GM21717 (cell line): ENCODE measurements around the gene RABL2A.
"Not testable (repeated sequence)": the region's sequence is repeated elsewhere in the genome, so short reads cannot be mapped to it uniquely, and the experiment has no call there.

Source experiments
- ATAC-seq: cut with Tn5 transposase; IDR thresholded peaks from one replicate; pipeline ENCODE4 v1.9.1; 2021; ENCODE audit warnings: mild to moderate bottlenecking, moderate library complexity; ENCODE audit not compliant: unreplicated experiment

The RABL2A gene

DNA sequence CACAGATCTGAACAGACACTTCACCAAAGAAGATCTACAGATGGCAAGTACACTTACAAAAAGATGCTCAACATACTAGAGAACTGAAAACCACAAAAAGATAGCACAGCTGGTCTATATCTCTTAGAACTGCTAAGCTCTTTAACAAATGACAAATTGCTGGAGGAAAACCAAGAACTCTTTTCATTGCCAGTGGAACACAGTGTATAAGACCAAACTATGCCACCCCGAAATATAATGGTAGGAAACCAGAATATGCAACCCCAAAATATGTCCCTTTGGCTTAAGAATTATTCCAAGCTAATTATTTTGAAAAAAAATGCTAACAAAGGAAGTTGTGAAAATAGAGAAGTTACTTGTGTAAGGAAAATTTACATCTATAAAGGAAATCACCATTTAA, 21.0 kb upstream of the RABL2A start:
- not testable (repeated sequence) for ATAC-seq

DNA sequence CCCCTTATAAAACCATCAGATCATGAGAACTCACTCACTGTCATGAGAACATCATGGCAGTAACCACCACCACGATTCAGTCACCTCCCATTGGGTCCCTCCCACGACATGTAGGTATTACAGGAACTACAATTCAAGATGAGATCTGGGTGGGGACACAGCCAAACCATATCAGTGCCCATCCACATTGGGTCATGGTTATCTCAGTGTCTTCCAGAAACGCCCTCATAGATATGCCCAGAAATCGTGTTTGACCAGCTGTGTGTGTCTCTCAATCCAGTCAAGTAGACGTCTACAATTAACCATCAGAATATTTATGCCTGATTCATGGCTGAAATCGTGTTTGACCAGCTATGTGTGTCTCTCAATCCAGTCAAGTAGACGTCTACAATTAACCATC, 17.2 kb upstream of the RABL2A start:
- ATAC-seq, result not testable (repeated sequence)

DNA sequence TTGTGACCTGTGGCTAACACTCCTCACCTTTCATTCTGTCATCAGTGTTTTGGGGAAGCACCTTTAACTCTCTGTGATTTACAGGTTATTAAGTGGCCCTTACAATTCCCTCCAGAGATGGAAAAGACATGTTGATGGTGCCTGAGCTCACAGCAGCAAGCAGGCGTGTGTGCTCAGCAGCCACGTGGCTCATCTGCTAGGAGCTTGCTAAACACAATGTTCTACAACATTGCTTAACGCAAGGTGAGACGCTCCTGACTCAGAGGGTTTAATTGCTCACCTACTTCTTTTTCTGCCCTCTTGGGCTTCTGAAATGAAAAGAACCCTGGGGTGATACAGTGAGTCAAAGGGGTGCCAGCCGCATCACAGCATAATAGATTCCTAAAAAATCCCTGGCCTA, 6.1 kb upstream of the RABL2A start:
- not testable (repeated sequence) for ATAC-seq

DNA sequence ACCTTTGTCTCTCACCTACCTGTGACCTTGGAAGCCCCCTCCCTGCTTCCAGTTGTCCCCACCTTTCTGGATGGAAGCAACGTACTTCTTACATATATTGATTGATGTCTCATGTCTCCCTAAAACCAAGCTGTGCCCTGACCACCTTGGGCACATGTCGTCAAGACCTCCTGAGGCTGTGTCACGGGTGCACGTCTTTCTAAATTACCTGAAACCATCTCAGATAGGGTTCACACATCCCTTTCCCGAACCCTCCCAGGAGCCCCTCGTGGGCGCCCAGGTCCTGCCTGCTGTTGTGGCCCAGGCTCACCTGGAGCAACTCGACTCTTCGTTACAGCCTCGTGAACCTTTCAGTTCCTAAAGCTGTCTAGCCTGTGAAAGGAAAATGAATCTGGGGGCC, 1.2 kb upstream of the RABL2A start:
- ATAC-seq, result not testable (repeated sequence)

DNA sequence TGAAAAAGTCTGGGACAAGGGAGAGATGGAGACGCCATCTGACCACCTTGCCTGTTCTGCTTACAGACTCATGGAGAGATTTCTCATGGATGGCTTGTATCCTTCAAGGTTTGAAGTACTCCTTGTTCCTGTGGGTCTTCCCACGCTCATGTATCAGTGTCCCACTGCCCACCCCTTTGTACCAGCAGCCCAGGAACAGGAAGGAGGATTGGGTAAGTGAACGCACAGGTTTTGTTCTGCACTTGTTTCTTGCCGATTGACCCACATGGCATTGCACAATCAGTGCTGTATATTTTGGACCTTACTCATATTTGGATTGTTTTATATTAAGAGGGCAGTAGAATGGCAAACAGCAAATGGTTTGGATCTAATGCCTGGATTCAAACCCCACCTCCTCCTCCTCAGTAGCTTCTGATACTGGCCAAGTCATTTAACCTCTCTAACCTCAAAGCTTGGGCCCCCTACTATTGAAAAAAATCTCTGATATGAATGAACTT, 5.8 kb downstream of the RABL2A start:
- ATAC-seq, result not testable (repeated sequence)

DNA sequence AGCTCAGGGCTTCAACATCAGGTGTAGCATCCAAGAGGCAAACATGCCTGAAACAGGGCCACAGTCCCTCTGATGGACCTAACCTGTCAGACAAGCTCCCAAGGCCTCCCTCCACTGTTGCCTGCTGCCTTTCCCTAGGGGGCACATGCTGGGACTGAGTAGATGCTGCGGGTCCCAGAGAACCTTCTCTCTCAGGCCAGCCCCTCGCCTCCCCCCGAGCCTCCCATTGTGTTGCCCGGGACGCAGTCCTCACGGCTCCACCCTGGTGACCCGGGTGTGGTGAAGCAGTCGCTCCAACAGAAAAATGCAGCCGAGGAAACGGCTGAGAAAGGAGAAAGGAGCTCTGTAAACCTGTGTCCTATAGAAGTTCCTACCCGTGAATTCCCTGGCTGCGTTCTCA, 8.3 kb downstream of the RABL2A start:
- not testable (repeated sequence) for ATAC-seq

DNA sequence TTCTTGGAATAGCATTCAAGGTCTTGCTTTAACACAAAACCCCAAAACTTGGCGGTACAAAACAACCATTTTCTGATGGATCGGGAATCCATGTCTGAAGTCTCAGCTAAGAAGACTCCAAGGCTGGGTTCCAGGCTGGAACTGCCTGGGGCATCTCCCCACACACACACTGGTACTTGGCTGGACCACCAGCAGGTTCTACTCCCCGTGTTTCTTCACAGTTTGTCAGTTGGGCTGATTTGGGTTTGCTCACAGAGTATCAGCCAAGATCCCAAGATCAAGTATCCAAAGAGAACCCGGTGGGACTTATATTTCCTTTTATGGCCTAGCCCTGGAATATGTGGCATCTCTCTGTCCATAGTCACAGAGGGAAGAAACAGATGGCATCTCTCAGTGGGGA, 9.2 kb downstream of the RABL2A start:
- ATAC-seq, result not testable (repeated sequence)

DNA sequence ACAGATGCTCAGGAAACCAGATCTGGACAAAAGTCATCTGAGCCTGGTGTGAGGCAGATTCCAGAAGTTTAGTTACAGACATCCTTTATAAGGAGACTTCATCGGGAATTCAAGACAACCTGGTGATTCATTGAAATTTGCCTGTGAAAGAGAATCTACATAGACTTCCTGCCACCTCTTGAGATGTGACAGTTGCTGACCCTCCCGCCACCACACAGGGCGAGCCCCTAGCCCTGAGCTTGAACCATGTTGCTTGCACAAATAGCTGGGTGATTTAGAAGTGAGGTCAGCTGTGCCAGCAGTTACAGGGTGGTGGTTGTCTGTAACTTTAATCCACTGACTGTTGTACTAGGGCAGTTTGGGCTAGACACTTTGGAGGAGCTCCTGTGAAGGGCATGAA, 11.0 kb downstream of the RABL2A start:
- not testable (repeated sequence) for ATAC-seq

DNA sequence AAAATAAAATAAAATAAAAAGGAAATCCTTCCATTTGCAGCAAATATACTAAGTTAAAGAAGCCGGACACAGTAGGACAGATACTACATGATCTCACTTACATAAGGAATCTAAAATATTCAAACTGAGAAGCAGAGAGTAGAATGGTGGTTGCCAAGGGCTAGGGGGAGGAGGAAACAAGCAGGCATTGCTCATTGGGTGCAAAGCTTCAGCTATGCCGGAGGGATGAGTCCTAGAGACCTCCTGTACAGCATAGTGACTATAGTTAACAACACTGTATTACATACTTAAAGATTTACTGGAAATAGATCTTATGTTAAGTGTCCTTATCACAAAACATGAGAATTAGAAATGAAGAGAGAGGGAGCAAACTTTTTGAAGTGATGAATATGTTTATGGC, 19.2 kb downstream of the RABL2A start:
- ATAC-seq, result not testable (repeated sequence)

DNA sequence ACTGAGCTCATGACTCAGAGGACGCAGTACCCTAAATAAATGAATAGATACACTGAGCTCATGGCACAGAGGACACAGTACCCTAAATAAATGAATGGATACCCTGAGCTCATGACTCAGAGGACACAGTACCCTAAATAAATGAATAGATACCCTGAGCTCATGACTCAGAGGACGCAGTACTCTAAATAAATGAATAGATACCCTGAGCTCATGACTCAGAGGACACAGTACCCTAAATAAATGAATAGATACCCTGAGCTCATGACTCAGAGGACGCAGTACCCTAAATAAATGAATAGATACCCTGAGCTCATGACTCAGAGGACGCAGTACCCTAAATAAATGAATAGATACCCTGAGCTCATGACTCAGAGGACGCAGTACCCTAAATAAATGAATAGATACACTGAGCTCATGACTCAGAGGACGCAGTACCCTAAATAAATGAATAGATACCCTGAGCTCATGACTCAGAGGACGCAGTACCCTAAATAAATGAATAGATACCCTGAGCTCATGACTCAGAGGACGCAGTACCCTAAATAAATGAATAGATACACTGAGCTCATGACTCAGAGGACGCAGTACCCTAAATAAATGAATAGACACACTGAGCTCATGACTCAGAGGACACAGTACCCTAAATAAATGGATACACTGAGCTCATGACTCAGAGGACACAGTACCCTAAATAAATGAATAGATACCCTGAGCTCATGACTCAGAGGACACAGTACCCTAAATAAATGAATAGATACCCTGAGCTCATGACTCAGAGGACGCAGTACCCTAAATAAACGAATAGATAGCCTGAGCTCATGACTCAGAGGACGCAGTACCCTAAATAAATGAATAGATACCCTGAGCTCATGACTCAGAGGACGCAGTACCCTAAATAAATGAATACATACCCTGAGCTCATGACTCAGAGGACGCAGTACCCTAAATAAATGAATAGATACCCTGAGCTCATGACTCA, 24.1 kb downstream of the RABL2A start:
- not testable (repeated sequence) for ATAC-seq

DNA sequence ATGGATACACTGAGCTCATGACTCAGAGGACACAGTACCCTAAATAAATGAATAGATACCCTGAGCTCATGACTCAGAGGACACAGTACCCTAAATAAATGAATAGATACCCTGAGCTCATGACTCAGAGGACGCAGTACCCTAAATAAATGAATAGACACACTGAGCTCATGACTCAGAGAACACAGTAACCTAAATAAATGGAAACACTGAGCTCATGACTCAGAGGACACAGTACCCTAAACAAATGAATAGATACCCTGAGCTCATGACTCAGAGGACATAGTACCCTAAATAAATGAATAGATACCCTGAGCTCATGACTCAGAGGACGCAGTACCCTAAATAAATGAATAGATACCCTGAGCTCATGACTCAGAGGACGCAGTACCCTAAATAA, 25.5 kb downstream of the RABL2A start:
- ATAC-seq, result not testable (repeated sequence)

DNA sequence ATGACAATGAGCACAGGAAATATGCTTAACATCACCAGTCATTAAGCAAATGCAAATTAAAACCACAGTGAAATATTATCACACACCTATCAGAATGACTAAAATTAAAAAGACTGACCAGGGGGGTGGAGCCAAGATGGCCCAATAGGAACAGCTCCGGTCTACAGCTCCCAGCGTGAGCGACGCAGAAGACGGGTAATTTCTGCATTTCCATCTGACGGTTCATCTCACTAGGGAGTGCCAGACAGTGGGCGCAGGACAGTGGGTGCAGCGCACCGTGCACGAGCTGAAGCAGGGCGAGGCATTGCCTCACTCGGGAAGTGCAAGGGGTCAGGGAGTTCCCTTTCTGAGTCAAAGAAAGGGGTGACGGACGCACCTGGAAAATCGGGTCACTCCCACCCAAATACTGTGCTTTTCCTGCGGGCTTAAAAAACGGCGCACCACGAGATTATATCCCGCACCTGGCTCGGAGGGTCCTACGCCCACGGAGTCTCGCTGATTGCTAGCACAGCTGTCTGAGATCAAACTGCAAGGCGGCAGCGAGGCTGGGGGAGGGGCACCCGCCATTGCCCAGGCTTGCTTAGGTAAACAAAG, 29.1 kb downstream of the RABL2A start:
- not testable (repeated sequence) for ATAC-seq

DNA sequence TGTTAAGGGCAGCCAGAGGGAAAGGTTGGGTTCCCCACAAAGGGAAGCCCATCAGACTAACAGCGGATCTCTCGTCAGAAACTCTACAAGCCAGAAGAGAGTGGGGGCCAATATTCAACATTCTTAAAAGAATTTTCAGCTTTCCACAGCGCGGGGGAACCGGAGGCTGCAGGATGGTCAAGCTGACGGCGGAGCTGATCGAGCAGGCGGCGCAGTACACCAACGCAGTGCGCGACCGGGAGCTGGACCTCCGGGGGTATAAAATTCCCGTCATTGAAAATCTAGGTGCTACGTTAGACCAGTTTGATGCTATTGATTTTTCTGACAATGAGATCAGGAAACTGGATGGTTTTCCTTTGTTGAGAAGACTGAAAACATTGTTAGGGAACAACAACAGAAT, 30.7 kb downstream of the RABL2A start:
- ATAC-seq, result not testable (repeated sequence)

DNA sequence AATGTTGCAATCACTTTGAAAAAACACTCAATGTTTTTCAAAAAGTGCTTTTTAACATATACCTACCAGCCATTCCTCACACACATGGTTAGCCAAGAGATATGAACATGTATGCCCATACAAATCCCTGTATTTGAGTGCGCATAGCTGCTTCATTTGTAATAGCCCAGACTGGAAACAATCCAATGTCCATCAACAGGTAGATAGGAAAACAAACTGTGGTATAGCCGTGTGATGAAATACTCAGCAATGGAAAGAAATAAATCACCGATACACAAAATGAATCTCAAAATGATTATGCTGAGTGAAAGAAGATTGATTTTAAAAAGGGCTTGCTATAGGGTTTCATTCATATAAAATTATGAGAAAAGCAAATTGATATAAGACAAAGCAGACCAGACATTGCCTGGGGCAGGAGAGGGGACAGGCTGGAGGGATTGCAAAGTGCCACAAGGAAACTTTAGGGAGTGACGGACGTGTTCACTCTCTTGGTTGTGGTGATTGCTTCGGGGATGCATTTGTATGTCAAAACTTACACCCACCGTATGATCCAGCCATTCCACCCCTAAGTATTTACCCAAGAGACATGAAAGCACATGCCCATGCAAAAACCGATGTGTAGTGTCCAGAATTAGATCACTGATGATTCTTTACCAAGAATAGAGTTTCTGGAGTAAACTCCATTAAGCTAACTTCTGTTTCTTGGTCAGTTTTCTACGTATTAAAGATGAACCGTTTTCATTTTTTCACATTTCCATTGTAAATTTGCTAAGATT, 36.4 kb downstream of the RABL2A start:
- not testable (repeated sequence) for ATAC-seq

DNA sequence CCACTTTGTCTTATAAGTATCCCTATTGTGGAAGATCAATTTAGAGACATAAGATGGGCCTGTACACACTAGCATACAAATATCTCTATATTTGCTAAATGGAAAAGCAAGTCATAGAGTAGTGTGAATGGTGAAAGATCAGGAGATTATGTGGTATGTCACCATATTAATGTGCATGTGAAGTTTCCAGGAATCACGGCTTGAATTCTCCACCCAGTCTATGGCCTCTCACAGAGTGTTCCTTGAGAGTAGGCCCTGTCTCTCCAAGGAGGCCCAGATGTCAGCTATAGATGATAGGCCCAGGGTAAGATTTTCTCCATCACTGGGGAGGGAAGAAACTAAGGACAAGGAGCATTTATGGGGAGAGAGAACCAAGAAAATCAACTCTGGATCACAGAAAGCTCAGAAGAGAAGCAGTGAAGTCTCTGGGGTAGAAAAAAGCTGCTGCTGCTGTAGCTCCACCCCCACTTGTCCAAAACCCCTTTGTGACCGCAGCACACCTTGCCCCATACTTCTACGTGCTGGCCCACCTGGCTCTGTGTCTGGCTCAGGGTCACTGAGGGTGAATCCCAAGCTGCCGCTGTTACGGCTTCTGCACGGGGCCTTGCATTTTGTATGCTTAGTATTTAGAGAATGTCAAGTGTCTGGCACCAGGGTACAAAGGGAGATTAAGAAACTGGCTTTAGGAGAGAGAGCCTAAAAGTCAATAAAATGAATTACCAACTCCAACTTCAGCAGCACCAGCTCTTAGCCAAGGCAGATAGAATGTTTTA, 37.9 kb downstream of the RABL2A start:
- ATAC-seq, result not testable (repeated sequence)

DNA sequence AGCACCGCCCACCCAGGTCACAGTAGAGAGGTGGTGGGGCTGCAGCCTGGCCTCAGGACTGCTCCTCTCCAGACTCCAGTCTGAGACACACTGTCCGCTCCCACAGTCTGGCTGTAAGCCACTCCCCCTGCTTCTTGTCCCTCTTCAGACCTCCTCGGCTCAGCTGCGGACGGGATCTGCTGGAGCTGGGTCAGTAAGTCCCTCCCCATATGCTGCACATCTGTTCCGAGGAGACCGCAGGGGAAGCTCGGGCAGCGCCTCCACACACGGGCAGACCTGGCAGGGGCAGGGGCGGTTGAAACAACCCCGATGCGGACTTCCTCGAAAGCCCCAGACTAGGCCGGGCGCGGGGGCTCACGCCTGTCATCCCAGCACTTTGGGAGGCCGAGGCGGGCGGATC, 41.9 kb downstream of the RABL2A start:
- not testable (repeated sequence) for ATAC-seq

DNA sequence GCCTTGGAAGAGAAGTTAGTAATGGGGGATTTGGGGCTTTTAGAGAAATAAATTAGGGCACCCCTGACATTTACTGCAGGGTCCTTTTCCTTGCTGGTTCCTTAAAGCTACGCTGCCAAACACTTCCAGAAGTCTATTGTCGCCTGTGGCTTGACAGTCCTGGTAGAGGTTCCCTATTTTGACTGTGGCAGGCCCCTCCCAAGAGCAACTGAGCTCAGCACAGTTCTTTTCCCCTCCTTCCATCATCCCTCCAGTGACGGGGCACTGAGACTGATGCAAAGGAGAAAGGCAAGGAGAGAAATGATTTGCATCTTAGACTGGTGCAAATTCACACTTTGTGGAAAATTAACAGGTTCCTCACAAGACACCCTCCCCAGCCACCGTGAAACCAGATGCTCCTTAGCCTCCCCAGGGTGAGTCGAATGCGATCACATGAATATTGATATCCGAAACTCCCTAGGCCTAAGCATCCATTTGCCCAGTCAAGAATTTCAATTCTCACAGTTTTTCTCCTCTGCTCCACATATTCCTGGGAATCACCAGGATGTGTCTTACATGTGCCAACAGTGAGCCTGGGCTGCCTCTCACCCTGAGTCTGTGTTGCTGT, 45.4 kb downstream of the RABL2A start:
- ATAC-seq, result no peak

DNA sequence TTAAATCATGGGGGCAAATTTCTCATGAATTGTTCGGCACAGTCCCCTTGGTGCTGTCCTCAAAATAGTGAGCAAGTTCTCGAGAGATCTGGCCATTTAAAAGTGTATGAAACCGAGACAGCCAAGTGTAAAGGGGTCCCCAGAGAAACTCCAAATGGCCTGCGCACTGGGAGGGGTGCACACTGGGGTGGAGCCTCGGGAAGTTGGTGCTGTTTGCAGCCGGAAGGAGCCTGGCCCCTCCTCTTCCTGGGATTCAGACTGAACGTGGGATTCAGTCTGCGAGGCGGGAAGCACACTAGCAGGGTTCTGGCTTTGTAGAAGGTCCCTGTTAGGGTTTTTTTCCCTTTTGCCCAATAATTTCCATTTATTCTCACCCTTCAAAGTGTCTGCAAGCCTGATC, 48.8 kb downstream of the RABL2A start:
- ATAC-seq, result no peak

DNA sequence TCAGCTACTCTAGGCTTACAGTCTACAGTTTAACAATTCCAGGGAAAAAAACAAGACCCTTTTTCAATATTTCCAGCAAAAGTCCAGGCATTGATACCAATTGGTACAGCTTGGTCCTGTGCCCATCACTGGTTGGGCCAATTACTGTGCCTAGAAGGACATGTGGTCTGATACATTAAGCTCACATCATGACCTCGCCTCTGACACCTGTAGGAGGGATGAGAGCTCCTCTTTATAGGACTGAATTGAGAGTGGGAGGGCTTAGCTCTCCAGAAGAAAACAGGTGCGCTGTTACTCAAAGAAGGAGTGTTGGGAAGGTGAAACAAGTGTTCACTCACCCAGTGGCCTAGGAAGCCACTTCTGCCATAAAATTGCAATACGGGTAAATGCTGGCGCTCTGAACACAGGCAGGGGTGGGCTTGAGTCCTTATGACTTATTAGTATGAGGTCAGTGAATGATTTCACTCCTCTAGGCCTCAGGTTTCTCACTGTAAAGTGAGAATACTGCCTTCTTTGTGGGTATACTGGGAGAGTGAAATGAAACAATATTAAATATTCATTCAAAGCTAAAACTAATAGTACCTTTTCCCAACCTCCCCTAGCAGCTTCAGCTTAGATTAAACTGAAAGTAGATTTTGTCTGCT, 49.7 kb downstream of the RABL2A start:
- no peak for ATAC-seq
